GM18858 (cell line): ENCODE results near the gene KCNH1.

Experiments used
- ATAC-seq: cut with Tn5 transposase; IDR thresholded peaks from one replicate; pipeline ENCODE4 v1.9.1; 2021; ENCODE audit not compliant: unreplicated experiment

The KCNH1 gene

DNA sequence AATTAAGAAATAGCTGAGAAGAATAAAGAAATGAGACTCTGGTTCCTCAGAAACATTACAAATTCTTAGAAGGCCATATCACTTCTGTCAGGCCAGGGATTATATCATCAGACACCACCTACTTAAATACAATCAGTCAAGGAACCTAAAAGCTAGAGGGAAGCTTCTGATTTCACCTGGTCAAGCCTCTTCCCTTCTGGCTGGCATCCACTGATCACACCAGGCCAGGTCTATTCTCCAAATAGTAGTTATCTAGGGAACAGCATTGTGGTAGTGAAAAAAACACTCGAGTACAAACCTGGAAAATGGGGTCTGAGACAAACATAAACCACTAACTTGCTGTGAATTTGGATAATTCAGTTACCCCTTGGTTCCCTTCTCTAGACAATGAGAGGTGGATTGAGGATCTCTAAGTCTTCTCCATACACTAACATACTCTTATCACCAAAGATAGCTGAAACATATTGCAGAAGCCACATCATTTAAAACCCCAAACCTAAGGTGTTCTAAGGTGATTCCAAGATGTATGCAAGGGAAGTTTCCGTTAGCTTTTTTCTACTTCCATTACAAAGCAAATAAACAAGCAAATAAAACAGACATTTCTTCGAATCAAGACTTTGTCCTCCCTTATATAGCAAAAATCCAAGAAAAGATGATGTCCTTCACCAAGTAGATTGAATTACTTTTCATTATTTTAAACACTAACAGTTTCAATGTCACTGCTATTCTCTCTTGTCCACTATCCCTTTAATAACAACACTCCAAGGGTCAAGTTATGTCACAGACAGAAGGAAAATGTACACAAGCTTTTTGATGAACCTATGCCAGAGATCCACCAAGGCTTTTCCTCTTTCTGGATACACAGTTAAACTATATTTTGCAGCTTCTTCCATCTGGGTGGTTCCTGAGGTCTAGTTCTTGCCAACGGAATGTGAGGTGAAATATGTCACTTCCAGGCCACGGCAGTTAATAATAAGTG is 212.9 kb downstream of the KCNH1 start:
- no peak for ATAC-seq

DNA sequence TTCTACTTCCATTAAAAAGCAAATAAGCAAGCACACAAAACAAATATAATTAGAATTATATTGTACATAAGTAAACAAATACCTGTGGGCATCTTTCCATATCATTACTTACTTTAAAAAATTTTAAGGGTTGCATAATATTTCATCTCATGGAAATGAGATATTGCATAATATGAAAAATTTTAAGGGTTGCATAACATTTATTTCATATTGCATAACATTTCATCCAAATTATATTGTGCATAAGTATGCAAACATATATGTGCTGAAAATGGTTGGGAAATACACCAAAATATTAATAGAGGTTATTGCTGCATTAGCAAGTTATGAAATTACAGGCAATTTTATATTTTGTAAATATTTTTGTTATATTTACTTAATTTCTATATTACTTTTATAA is 213.7 kb downstream of the KCNH1 start:
- ATAC-seq: no peak

DNA sequence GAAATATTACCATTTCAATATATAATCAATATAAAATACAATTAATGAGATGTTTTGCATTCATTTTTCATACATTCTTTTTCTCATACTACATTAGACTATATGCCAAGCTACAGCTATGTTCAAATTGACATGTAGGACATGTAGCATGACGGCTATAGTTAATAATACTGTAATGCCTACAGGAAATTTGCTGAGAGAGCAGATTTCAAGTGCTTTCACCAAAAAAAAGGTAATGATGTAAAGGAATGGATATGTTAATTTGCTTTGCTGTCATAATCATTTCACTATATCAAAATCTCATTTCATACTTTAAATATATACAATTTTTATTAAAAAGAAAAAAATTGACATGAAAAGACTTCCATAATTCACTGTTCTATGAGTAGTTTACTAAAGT is 215.1 kb downstream of the KCNH1 start:
- no peak for ATAC-seq

DNA sequence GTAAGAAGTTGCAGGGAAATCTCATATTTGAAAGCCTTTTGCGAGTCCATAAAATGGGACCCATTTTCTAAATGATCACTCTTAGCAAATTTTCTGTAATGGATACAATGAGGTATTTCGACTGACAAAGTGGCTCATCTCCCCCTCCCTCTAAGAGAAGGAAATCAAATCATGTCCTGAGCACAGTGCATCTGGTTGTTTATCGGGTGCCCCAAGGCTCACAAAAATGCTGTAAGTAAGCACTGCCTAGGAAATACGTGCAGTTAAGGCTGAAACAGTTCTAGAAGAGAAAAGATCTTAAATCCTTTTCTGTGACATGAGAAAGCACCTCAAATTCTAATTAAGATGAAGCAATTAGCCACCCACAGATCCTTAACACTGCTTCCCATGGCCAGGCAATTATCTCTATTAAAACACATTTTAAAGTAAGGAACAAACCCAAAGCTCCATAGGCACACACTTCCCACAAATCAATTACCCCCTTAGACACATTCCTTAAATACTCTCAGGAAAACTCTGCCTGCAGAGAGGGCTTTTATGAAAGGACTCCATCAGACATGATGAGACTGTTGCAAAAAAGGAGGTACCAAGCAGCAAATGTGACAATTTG is 216.3 kb downstream of the KCNH1 start:
- ATAC-seq: no peak

DNA sequence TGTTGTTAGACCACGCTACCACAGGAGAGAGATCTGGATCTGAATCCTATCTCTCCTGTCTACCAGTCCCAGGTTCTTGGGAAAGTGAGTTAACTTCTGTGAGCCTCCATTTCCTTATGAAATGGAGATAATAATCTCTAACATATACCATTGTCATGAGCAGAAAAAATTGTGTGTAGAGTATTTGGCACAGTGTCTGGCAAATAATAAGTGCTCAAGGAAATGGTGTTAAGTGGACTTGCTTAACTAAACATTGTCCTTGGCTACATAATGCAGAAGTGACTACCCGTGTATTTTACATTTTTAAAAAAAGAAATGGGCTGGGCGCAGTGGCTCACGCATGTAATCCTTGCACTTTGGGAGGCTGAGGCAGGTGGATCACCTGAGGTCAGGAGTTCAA is 217.4 kb downstream of the KCNH1 start:
- ATAC-seq: no peak

DNA sequence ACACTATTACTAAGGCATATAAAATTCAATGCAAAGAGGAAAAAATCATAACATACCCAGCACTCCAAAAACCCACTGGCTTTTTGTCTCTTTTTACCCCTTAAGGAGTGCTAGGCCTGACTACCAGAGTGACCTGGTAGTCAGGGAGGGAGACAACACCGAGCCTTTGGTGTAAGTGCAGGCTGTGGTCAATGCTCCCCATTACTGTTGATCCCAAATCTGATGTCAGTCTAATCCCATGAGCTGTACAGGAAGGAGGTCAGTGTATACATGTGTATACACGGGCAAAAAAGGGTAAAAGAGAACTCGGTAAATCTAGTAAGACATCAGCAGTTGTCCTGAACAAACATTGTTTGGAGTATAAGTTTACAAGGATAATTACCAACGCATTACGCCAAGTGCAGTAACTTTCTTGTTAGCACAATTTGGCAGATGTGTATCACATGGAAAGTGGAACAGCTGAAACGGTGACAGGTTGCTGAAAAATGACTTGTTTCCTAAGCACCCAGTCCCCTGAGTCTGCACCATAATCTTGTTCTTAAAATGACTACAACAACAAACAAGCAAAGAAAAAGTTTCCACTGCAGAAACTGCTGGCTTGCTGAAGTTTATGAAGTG is 217.9 kb downstream of the KCNH1 start:
- no peak for ATAC-seq

DNA sequence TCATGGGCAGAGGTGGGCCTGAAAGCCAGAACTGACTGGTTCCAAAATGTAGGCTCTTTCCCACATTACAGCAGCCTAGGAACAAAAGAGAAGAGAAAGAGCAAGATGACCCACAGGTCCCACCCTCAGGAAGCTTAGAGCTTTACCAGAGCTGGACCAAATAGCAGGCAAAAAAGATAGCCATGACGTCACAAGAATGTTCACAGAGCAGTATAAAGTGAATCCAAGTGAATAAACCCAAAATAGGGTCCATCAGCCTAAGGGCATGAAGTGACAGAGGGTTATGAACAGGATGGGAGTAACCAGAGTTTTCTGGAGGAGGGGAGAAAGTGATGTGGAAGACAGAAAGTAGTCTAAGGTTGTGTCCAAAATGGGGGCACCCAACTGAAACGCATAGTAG is 221.2 kb downstream of the KCNH1 start:
- no peak for ATAC-seq

DNA sequence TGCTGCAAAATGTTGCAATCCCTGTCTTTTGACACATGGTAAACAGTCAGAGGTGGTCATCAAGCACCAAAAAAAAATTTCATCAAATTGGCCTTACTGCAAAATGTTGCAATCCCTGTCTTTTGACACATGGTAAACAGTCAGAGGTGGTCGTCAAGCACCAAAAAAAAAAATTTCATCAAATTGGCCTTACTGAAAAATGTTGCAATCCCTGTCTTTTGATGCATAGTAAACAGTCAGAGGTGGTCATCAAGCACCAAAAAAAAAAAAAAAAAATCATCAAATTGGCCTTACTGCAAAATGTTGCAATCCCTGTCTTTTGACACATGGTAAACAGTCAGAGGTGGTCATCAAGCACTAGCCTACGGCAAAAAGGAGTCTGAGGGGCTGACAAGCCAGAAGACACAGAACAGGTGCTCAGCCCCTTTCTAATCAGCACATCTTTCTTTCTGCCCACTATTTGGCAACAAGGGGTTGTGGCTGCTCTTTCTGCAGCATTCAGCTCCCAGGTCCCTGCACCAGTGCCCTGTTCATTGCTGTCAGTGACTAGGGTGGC is 223.8 kb downstream of the KCNH1 start:
- no peak for ATAC-seq

DNA sequence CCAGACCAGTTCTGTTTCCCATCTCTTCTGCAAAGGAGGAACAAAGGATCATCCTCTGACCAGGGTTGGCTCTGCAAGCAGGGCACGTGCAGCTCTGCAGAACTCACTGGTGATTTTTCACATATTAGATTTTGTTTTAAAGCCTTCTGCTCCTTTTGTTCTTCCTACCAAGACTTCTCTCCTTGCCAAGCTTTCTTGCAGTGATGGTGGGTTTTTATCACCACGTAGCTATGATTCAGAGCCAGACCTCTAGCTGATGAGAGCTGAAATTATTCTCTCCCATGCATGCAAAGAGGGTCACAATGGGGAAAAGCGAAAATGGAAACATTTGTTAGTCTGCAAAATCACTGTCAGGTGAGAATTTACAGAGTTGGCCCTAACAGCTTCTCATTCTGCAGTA is 225.2 kb downstream of the KCNH1 start:
- no peak for ATAC-seq

DNA sequence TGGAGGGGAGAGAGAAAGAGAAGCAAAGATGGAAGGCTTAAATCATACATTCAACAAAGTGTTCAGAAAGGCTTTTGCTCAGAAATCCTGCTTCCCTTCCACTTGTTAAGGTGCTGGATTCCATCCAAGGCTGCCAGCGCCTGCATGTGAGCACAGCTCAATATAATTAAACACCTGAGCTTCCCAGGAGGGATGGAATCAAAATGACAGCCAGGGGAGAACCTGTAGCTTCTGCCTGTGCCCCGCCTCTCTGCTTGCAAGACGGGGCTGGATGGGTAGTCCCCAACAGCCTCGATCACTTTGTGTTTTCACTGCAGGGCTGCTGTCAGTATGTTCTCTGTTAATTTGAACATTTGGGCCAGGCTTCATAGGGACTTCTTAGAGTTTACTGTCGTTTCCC is 225.7 kb downstream of the KCNH1 start:
- ATAC-seq: no peak

DNA sequence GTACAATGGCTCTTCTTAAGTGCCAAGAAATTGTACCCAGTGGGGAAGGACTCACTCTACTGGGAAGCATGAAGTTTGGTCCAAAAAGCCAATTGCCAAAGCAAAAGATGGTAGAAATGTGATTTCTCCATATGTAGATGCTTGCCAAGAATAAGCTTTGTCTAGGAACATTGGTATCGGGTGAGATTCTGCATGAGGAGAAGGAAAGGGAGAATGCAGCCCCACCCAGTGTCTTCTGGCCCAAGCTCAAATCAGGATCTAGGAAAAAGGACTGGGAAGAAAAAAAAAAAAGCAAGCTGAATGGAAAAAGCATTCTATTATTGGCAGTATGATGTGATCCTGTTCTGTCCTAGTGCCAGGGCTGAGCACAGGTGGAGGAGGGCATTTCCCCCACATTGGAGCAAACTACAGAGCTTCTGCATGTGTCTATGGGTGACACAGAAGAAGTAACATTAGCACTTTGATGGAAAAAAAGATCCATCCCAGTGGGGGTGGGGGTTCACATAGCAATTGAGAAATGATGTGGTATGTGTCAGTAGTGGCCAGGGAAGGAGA is 226.6 kb downstream of the KCNH1 start:
- ATAC-seq: no peak

DNA sequence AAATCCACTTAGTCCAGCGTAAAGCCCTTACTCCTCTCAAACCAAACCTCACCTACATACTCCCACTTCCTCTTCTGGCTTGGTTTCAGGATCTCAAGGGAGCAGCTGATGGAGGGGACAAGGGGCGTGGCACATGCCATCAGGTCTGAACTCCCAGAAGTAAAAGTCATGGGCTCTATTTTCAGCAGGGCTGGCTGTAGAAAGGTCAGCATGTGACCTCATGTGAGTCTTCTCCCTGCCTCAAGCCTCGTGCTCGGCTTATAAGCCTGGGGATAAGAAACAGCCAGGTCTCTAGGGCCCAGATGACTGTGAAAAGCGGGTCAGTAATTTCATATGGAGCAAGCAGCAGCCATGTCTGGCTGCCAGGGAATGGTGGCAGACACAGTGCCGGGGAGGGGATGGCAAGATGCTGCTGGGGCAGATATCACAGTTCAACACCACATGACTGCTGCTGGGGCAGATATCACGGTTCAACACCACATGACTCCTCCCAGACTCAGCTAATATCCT is 227.9 kb downstream of the KCNH1 start:
- no peak for ATAC-seq

DNA sequence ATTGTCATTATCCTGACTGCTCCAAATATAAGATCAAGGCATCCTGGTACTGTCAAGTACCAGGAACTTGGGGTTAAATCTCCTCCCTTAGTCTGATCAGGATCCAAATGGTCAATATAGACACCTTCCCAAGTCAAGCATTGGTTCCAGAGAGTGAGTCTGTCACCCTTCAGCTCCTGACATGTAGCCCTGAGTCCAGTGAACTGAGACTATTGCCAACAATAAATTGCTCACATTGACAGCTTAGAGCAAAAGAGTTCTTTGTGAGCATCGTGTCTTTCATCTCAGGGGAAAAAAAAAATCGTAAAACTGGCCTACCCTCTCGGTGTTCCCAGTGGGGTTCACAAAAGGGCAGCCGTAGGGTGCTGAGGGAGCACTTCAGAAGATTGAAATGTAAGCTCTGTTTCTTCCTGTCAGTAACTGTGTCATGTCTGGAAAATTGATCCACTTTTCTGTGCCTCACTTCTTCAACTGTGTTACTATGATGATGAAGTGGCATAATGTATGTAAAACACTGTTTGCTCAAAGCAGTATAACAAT is 228.5 kb downstream of the KCNH1 start:
- no peak for ATAC-seq

DNA sequence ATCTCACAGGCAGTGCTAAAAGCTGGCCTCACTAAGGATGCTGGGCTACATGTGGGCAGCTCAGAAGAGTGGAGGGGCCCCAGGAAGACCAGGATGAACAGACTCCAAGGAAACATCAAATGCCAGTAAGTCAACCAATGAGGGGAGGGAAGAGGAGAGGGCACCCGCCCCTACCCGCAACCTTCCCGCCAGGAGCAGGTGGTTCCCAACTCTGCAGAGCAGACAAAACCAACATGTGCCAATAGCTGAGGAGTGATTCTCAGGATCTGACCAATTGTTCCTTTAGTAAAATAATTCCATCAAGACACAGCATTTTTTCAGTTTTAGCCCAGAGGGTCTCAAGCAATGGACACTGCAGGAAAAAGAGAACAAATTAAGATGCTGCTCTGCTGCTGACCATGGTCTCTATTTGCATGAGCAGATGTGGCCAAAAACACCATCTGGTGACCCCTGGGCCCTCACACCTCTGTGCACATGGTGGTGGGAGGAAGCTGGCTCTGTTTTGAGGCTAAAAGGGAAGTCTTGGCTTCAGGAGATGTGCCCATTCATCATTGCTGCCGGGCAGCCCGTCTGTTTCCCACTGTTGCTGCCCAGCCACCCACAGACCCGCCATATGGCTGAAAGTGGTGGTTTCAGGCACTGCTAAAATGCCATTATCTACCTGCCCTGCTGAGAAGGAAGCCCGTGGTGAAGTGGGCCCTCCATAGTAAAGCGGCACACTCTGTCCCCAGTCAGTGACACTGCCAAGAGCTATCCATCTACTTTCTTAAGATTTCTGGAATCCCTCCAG is 231.8 kb downstream of the KCNH1 start:
- no peak for ATAC-seq

DNA sequence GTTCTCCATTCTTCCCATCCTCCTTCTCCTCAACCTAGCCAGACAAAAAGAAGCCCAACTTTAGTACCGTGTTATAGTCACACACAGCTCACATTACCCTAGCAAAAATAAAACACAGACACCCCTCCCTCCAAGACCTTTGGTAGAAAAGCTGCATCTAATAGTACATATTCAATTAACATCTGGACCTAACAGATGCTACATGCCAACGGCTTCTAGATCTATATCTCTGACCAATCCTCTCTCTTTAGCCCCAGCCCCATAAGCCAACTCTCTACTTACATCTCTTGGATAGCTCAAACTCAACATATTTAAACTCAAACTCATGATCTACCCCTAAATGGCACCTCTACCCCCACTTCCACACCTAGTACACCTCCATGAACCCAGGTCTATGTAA is 233.1 kb downstream of the KCNH1 start:
- ATAC-seq: no peak

DNA sequence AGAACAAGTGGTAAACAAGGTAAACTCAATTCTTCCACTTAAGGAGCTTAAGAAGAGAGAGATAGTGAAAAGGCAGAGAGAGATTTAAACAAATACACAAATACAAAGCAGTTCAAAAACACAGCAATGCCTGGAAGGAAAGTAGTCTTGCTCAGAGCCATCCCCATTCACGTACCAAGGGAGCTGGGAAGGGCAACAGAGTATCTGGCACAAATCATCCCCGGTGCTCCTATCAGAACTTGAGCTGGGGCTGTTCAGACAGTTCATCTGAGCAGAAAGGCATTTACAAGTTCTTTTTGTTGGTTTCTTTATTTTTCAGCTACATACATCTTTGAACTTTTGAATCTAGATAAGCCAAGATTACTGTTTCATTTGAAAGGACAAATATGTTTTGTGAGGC is 233.9 kb downstream of the KCNH1 start:
- no peak for ATAC-seq

DNA sequence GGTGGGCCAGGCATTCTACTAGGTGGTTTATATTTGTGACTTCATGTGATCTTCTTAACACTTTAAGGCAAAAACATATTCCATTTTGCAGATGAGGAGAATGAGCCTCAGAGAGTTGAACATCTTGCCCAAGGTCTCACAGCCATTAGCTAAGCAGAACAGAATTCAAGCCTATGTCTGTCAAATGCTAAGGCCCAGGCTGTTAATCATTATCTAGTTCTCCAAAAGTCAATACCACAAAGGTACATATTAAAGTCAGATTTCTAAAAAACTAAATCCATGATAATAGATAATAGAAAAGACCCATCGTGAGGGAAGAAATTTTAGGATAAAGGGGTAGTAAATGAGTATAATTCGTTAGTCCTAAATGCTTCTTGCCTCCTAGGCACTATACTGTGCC is 234.3 kb downstream of the KCNH1 start:
- no peak for ATAC-seq

DNA sequence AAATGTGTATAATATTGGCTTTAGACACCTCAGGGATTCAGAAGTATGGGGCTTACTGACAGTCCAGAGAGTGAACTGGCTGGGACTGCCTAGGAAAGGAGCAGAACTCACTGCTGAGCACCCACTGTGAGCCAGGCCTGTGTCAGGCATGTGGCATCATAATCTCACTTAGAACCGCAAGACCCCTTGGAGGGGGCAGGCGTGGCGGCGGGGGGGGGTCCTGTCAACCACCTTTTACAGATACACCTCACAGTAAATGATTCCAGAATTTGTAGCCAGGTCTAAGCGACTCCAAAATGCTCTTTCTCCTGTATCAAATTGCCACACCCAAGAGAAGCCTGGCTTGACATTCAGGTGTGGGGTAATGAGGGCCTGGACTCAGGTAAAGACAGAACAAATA is 235.5 kb downstream of the KCNH1 start:
- no peak for ATAC-seq

DNA sequence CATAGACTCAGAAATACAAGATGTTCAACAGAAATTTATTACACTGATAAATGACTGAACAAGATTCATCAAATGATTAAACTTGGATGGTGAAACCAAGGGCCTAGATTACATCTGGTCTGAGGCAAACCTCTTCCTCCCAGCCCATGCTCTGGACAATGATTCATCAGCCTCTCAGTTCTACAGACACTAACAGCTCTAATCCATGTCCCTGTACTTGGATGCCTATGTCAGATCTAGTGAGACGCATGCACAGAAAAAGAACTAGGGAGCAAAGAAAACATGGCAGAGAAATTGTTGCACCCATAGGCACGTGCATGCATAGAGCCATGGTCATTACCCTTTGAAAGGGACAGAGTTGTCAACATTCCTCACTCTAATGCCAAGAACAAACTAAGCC is 250.1 kb downstream of the KCNH1 start:
- no peak for ATAC-seq
